IPS-15b (cell line): ENCODE data around the gene ACAD8.
"Not testable (repeated sequence)": the region's sequence is repeated elsewhere in the genome, so short reads cannot be mapped to it uniquely, and the experiment has no call there.

Experiments used
- H3K27me3 ChIP-seq: one replicate; pipeline ENCODE4 v1.6.1; 2013; ENCODE audit warnings: low read length; ENCODE audit not compliant: control insufficient read depth, insufficient read depth
- H3K36me3 ChIP-seq: one replicate; pipeline ENCODE4 v1.6.1; 2013; ENCODE audit warnings: low read length; ENCODE audit not compliant: control insufficient read depth, insufficient read depth
- H3K4me1 ChIP-seq: one replicate; pipeline ENCODE4 v1.6.1; 2013; ENCODE audit warnings: mild to moderate bottlenecking, low read length; ENCODE audit not compliant: control insufficient read depth, insufficient read depth
- H3K4me3 ChIP-seq: one replicate; pipeline ENCODE4 v1.5.1; 2013; ENCODE audit warnings: low read depth, low read length
- H3K9ac ChIP-seq: one replicate; pipeline ENCODE4 v1.6.1; 2013; ENCODE audit warnings: low read depth, mild to moderate bottlenecking, low read length
- H3K9me3 ChIP-seq: one replicate; pipeline ENCODE4 v1.6.1; 2013; ENCODE audit warnings: mild to moderate bottlenecking, low read length; ENCODE audit not compliant: control insufficient read depth, insufficient read depth

ACAD8 gene

DNA sequence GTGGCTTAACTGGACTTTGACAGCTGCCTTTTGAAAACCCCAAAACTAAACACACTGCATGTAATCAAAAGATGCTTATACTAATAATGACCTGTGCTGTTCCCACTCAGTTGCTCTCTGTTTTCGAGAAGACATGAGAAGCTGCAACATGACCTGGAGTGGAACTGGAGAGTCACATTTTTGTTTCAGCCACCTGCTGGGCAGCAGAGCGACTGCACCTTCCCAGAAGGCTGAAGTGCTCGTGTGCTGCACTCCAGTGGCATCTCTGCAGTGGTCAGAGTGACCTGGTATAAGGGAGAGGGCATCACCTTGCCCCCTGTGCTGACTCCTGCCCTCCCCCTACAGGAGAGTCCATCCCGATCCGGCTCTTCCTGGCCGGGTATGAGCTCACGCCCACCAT is 8.8 kb upstream of the ACAD8 start:
- no peaks in the 10 kb centered on the region for H3K9me3 ChIP-seq
- H3K4me1 ChIP-seq = no peaks in the 10 kb centered on the region
- H3K9ac ChIP-seq = no peak overlapping the region
- peaks cover 35% of the 10 kb centered on the region for H3K36me3 ChIP-seq
- H3K27me3 ChIP-seq = no peaks in the 10 kb centered on the region
- H3K4me3 ChIP-seq = no peak overlapping the region

DNA sequence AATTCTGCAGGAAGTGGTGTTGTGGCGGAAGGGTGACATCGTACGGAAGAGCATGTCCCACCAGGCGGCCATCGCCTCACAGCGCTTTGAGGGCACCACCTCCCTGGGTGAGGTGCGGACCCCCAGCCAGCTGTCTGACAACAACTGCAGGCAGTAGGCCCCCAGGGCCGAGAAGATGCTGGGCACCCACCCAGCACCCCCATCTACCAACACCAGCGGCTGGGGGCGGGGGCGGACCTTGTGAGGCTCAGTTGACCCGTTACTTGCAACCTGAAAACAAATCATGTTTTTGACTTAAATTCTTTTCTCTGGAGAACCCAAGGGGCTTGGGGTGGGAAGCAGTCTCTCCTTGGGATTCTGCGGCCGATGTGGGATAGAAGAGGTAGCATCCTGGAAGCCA is 7.9 kb upstream of the ACAD8 start:
- Histone ChIP-seq H3K36me3 (peaks cover 37% of the 10 kb centered on the region), H3K9ac (no peak overlapping the region), H3K27me3 (no peaks in the 10 kb centered on the region), H3K4me3 (no peak overlapping the region), H3K4me1 (no peaks in the 10 kb centered on the region), H3K9me3 (no peaks in the 10 kb centered on the region)

DNA sequence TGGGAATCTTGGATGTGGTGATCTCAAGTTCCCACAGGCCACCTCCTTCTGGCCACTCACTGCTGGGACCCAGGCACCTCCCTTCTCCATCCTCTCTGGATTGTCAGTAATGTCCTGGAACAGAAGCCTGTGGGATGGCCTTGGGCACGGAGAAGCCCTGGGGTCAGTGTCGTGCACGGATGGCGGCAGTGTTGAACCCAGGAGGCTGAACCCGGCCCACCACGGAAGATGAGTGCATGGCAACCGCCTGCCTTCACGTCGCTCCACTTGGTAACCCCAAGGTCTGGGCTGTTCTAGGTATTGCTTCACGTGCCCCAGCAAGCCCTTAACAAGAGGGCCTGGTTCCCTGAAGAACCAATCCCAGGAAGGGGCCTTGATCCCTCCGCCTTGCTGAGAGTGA is 7.3 kb upstream of the ACAD8 start:
- no peaks in the 10 kb centered on the region for H3K9me3 ChIP-seq
- no peaks in the 10 kb centered on the region for H3K27me3 ChIP-seq
- no peak overlapping the region for H3K4me3 ChIP-seq
- peaks cover 35% of the 10 kb centered on the region for H3K36me3 ChIP-seq
- no peak overlapping the region for H3K9ac ChIP-seq
- no peaks in the 10 kb centered on the region for H3K4me1 ChIP-seq

DNA sequence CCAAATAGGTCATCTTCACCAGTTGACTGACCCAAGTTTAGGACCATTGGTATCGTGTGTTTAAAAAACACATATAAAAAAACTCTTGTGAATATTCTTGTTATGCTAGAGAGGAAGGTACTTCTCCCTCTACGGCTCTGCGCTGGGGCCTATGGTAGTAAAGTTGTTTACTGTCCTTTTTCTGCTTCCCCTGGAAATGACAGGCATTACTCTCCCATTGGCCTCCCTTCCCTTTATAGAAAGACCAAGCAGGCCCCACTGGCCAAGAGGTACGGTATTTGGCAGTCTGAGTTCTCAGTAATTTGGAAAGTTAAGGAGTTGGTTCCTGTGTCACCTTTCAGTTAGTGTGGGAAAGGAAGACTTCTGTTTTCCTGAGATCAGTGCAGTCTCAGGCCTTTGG is 6.7 kb upstream of the ACAD8 start:
- no peaks in the 10 kb centered on the region for H3K4me1 ChIP-seq
- no peaks in the 10 kb centered on the region for H3K9me3 ChIP-seq
- H3K36me3 ChIP-seq = peaks cover 35% of the 10 kb centered on the region
- no peak overlapping the region for H3K4me3 ChIP-seq
- H3K9ac ChIP-seq = no peak overlapping the region
- H3K27me3 ChIP-seq = no peaks in the 10 kb centered on the region

DNA sequence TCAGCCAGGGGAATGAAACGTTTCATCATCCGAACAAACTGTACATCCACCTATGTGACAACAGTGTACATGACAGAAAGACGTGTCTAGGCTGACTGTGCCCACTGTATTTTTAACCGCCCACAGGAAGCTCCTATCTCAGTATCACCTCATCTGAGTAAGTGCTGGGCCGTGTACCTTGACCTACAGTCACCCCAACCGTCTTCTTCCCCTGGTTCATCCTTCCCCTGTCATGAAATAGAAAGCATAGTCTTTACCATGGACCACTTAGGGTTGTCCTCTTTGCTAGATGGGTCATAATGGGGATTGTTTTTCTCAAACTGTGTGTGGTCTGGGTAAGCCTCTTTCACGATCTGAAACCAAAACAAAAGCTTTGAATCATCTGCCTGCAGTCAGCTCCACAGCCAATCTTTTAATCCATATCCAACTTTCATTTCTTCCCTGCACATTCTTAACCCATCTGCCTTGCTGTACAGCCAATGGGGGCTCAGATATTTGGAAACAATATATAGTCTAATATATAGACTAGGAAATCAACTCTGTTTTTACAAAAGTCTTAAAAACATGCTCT is 4.4 kb upstream of the ACAD8 start:
- Histone ChIP-seq H3K9ac (no peak overlapping the region), H3K4me1 (no peaks in the 10 kb centered on the region), H3K4me3 (no peak overlapping the region), H3K36me3 (peaks cover 30% of the 10 kb centered on the region), H3K9me3 (no peaks in the 10 kb centered on the region), H3K27me3 (no peaks in the 10 kb centered on the region)

DNA sequence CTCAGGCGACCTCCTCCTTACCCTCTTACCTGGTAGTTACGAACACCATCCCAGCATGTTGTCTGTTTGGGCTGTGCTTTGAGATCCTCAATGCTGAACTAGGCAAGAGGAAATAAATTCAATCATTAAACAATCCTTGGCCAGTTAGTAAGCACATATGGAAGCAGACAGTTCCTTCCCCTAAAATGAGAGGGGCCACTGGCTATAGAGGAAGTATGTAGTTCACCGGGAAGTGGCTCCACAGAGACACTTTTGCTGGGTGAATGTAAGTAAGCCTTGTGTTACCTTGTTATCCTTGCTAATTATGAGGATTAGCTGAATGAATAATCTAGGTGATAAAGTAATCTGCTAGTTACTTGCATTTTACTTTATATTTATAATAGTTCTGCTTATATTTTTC is 3.1 kb upstream of the ACAD8 start:
- Histone ChIP-seq H3K9ac (no peak overlapping the region), H3K36me3 (peaks cover 21% of the 10 kb centered on the region), H3K4me1 (peaks cover 4% of the 10 kb centered on the region), H3K4me3 (no peak overlapping the region), H3K9me3 (no peaks in the 10 kb centered on the region), H3K27me3 (no peaks in the 10 kb centered on the region)

DNA sequence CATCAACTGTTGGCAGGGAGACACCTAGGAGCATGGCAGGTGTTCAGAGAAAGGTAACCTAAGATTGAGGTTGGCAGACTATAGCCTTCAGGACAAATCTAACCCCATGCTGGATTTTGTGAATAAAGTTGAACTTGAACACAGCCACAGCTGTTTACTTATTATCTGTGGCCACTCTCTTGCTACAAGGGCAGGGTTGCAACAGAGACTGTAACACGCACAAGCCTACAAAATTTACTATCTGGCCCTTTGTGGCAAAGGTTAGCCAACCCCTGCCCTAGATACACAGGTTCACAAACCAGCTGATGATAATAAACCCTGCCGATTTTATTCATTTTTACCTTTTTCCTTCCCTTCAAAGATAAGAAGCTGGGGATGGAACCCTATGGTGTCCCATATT is 2.7 kb upstream of the ACAD8 start:
- H3K27me3 ChIP-seq = no peaks in the 10 kb centered on the region
- H3K36me3 ChIP-seq = peaks cover 20% of the 10 kb centered on the region
- H3K4me1 ChIP-seq = peaks cover 4% of the 10 kb centered on the region
- H3K9ac ChIP-seq = no peak overlapping the region
- no peak overlapping the region for H3K4me3 ChIP-seq
- H3K9me3 ChIP-seq = no peaks in the 10 kb centered on the region

DNA sequence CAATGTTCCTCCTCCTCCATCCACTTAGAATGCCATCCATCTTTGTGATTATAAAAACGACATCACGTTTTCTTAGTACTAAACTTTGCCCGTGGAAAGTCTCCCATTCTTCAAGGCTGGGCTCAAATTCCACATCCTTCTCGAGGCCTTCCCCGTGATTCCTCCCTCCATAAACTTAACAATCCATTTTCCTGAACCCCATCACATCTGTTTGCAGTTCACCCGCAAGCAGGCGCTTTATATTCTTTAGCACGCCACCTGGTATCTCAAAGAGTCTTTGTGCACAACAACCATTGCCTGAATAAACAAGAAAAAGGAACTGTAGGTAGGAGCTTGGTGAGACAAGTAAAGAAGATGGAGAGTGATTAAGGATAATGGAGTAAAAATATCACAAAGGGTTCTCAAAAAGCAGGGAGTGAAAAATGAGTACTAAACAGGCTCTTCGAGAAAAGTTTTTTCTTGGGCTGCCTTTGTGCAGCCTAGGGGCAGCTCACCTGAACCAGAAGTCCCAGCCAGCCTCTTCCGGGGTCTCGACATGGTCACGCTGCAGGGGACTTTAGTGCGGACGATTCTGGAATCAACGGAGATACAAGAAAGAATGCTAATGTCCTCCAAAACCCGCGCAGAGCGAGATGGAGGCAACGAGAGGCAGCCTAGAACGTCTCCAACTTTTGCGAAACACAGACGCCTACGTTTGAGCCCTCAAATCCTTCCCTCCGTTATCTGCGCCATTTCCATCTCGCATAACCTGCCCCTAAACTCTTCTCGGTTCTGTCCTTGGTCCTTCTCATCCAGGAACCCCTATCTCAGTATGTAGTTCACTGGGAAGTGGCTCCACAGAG is 801 bp upstream of the ACAD8 start:
- Histone ChIP-seq H3K9ac (peak overlapping the region; percentile 51), H3K36me3 (peaks cover 12% of the 10 kb centered on the region), H3K27me3 (no peaks in the 10 kb centered on the region), H3K4me1 (peaks cover 4% of the 10 kb centered on the region), H3K9me3 (no peaks in the 10 kb centered on the region), H3K4me3 (peak overlapping the region; percentile 87)

DNA sequence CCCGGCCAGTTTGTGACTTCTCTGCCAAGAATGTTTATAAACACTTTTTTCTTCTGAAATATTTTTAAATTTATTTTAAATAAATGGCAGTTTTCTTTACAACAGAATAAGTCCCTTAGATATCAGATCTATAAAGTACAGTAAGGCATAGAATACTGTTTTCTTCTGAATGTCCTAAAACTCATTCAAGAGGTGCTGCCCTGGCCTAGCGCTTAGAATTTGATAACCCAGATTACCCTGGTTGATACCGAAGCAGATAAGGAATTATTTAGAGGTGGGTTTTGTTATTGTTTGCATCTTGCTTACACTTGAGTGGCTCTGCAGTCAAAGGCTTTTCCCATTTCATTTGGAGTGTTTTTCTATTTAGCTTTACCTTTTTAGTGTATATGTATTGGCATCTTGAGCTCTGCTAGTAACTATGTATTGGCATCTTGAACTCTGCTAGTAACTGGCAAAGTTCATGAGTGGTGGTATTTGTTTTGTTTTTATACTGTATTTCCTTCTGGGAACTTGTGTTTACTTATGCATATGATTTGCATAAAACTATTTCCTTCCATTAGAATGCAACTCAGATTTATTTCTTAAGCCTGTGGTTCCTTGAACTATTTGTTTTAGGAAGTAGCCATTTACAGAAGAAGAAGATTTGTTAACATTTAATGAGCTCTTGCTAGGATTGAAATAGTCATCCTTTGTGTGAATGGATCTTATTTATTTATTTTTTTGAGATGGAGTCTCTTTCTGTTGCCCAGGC is 1.2 kb downstream of the ACAD8 start:
- Histone ChIP-seq H3K9me3 (no peaks in the 10 kb centered on the region), H3K36me3 (peaks cover 13% of the 10 kb centered on the region), H3K4me1 (peaks cover 4% of the 10 kb centered on the region), H3K9ac (no peak overlapping the region), H3K27me3 (no peaks in the 10 kb centered on the region), H3K4me3 (peak overlapping the region; percentile 87)

DNA sequence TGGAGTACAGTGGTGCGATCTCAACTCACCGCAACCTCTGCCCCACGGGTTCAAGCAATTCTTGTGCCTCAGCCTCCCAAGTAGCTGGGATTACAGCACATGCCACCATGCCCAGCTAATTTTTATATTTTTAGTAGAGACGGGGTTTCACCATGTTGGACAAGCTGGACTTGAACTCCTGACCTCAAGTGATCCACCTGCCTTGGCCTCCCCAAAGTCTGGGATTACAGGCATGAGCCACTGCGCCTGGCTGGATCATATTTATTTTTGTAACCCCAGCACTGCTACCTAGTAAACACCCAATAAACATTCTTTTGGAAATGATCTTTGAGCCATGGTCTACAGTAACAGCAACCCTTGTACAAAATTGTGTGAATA is 1.8 kb downstream of the ACAD8 start:
- H3K4me3 ChIP-seq, H3K4me1 ChIP-seq, H3K9me3 ChIP-seq, H3K27me3 ChIP-seq, H3K9ac ChIP-seq: not testable (repeated sequence)
- H3K36me3 ChIP-seq = peaks cover 16% of the 10 kb centered on the region

DNA sequence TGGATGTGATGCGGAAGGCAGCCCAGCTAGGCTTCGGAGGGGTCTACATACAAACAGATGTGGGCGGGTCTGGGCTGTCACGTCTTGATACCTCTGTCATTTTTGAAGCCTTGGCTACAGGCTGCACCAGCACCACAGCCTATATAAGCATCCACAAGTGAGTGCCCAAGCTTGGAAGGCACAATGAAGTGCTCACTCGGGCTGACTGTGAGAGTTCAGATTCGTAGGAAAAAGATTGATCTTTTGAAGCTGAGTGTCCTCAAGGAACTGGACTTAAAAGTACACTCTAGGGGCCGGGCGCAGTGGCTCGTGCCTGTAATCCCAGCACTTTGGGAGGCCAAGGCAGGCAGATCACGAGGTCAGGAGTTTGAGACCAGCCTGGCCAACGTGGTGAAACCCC is 3.7 kb downstream of the ACAD8 start:
- Histone ChIP-seq H3K4me3 (no peak overlapping the region), H3K36me3 (peaks cover 25% of the 10 kb centered on the region), H3K9me3 (no peaks in the 10 kb centered on the region), H3K9ac (no peak overlapping the region), H3K27me3 (no peaks in the 10 kb centered on the region), H3K4me1 (peaks cover 4% of the 10 kb centered on the region)

DNA sequence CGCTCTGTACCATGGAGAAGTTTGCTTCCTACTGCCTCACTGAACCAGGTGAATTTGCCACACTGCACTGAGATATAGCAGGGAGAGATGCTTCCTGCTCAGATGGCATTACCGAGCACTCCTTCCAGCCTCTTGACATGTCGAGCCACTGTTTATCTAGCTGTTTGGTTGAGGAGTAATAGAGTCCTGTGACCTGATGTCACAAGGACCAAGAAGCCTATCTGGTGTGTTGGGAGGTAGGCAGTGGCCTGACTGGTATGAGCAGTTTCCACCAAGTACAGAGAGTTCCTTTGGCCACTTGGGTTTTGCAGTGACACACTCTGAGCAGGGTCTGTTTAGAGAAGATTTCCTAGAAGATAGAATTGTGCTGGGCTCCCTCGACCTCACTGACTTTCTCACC is 5.2 kb downstream of the ACAD8 start:
- no peak overlapping the region for H3K4me3 ChIP-seq
- no peaks in the 10 kb centered on the region for H3K27me3 ChIP-seq
- peaks cover 35% of the 10 kb centered on the region for H3K36me3 ChIP-seq
- peaks cover 4% of the 10 kb centered on the region for H3K4me1 ChIP-seq
- H3K9ac ChIP-seq = no peak overlapping the region
- no peaks in the 10 kb centered on the region for H3K9me3 ChIP-seq
